ENCODE results near the gene NAXE.

- TF ChIP-seq CTCF (IDR thresholded peaks at IDR 0.05) (no peak), POLR2A (IDR thresholded peaks at IDR 0.05) (no peak), POLR2AphosphoS5 (IDR thresholded peaks at IDR 0.05) (no peak)
These were observed 46.9 kb upstream of the NAXE start for GRCh38 chr1:156544592-156545102.
